CD14-positive monocyte (primary cell): Measurements from ENCODE around the gene RAC3. TPM values are rescaled to one million over a fixed set of nuclear protein-coding genes. Genes with fewer than 3 reads are reported as not detected.

Source experiments
- DNase-seq, 3 donors: peaks; one replicate each; pipeline ENCODE4 v3.0.0-alpha.2; 2011 to 2022
- H2AFZ ChIP-seq: 2 replicates; pipeline ENCODE4 v1.6.0; 2012; ENCODE audit warnings: mild to moderate bottlenecking, low read depth, low read length, inconsistent platforms; ENCODE audit not compliant: insufficient read depth, poor library complexity, severe bottlenecking
- H3K27ac ChIP-seq, 2 donors: 1 replicate in 1 of 2; 2 replicates in 1 of 2; pipeline ENCODE4 v1.5.1; 2012 to 2013; ENCODE audit warnings: low read length in 2 of 2, control low read depth in 1 of 2, inconsistent platforms in 1 of 2, low read depth in 1 of 2, mild to moderate bottlenecking in 1 of 2
- H3K27me3 ChIP-seq, 2 donors: one replicate each; pipeline versions ENCODE4 v1.6.0 to v1.6.1; 2011 to 2013; ENCODE audit warnings: low read length in 2 of 2; ENCODE audit not compliant: control insufficient read depth in 2 of 2, insufficient read depth in 2 of 2
- H3K36me3 ChIP-seq, 2 donors: replicated peaks in 1 of 2; 1 replicate in 1 of 2; 2 replicates in 1 of 2; pipeline versions ENCODE4 v1.5.1 to v1.6.1; 2012 to 2013; ENCODE audit warnings: low read length in 2 of 2, control low read depth in 1 of 2, inconsistent platforms in 1 of 2, mild to moderate bottlenecking in 1 of 2; ENCODE audit not compliant: insufficient read depth in 2 of 2, control insufficient read depth in 1 of 2
- H3K4me1 ChIP-seq, 2 donors: 1 replicate in 1 of 2; 2 replicates in 1 of 2; pipeline versions ENCODE4 v1.5.1 to v1.6.1; 2012 to 2013; ENCODE audit warnings: low read length in 2 of 2, control low read depth in 1 of 2, inconsistent platforms in 1 of 2, mild to moderate bottlenecking in 1 of 2, moderate library complexity in 1 of 2; ENCODE audit not compliant: insufficient read depth in 2 of 2, control insufficient read depth in 1 of 2
- H3K4me2 ChIP-seq: replicated peaks from 2 replicates; pipeline ENCODE3; 2012; ENCODE audit warnings: low read length, moderate library complexity, mild to moderate bottlenecking; ENCODE audit not compliant: poor library complexity, severe bottlenecking; ENCODE audit errors: extremely low read depth
- H3K4me3 ChIP-seq, 3 experiments: fragments of 200-600 bp in 1 of 3; sonication (generic) in 1 of 3; replicated peaks in 1 of 3; 1 replicate in 2 of 3; 2 replicates in 1 of 3; pipeline ENCODE4 v1.5.1; 2011 to 2013; ENCODE audit warnings: low read length in 3 of 3, mild to moderate bottlenecking in 3 of 3, control low read depth in 2 of 3, low read depth in 2 of 3, inconsistent platforms in 1 of 3, moderate library complexity in 1 of 3
- H3K79me2 ChIP-seq: 2 replicates; pipeline ENCODE4 v1.6.0; 2012; ENCODE audit warnings: mild to moderate bottlenecking, control low read depth, inconsistent platforms, low read length, moderate library complexity; ENCODE audit not compliant: insufficient read depth
- H3K9ac ChIP-seq: 2 replicates; pipeline ENCODE4 v1.6.0; 2017; ENCODE audit warnings: low read length, mild to moderate bottlenecking; ENCODE audit not compliant: insufficient read depth, poor library complexity, severe bottlenecking
- H3K9me3 ChIP-seq, 2 donors: replicated peaks in 1 of 2; 1 replicate in 1 of 2; 2 replicates in 1 of 2; pipeline versions ENCODE4 v1.5.1 to v1.6.1; 2012 to 2013; ENCODE audit warnings: low read length in 2 of 2, control low read depth in 1 of 2; ENCODE audit not compliant: control insufficient read depth in 1 of 2, insufficient read depth in 1 of 2
- H4K20me1 ChIP-seq: 2 replicates; pipeline ENCODE4 v1.6.0; 2012; ENCODE audit warnings: mild to moderate bottlenecking, low read length, control low read depth, moderate library complexity; ENCODE audit not compliant: insufficient read depth
- H3K27ac Mint-ChIP-seq, 7 donors: one replicate each; pipeline ENCODE4 v1.8.0; 2020; ENCODE audit warnings: mild to moderate bottlenecking in 7 of 7, mixed read lengths in 7 of 7, moderate library complexity in 6 of 7, inconsistent platforms in 2 of 7
- H3K27me3 Mint-ChIP-seq, 3 donors: one replicate each; pipeline ENCODE4 v1.8.0; 2021 to 2022; ENCODE audit warnings: low read depth in 3 of 3, mild to moderate bottlenecking in 3 of 3, mixed read lengths in 3 of 3, moderate library complexity in 3 of 3, inconsistent platforms in 1 of 3
- H3K36me3 Mint-ChIP-seq, 2 donors: one replicate each; pipeline ENCODE4 v1.8.0; 2020; ENCODE audit warnings: mixed read lengths in 2 of 2, inconsistent platforms in 1 of 2, mild to moderate bottlenecking in 1 of 2
- H3K4me1 Mint-ChIP-seq: one replicate; pipeline ENCODE4 v1.8.0; 2020; ENCODE audit warnings: mild to moderate bottlenecking, mixed read lengths
- H3K4me3 Mint-ChIP-seq, 2 donors: one replicate each; pipeline ENCODE4 v1.8.0; 2020; ENCODE audit warnings: mild to moderate bottlenecking in 2 of 2, mixed read lengths in 2 of 2, moderate library complexity in 1 of 2
- H3K9me3 Mint-ChIP-seq, 7 donors: one replicate each; pipeline ENCODE4 v1.8.0; 2020 to 2022; ENCODE audit warnings: mixed read lengths in 7 of 7, mild to moderate bottlenecking in 6 of 7, moderate library complexity in 6 of 7, inconsistent platforms in 2 of 7
- CTCF ChIP-seq: fragments of 200-600 bp; IDR thresholded peaks from one replicate; pipeline ENCODE4 v1.8.0; 2022; ENCODE audit warnings: antibody characterized with exemption, mild to moderate bottlenecking
- WGBS: methylation state at CpG from one replicate; pipeline ENCODE4 v1.1.5; 2013; ENCODE audit warnings: missing lambda C conversion rate; ENCODE audit not compliant: insufficient coverage; 5-methylcytosine and 5-hydroxymethylcytosine counted together
- intact Hi-C, 2 donors: fragments of 100-400 bp; cut with micrococcal nuclease; formaldehyde crosslinking; loops; one replicate each; pipeline versions ENCODE4 v1.15.0 to v1.15.1; 2023
- polyA plus RNA-seq, 3 donors: library from polyadenylated mRNA; depleted of rRNA in 1 of 3; unstranded in 2 of 3; stranded (reverse) in 1 of 3; fragments of 300-500 nt in 2 of 3; fragments of >200 nt in 1 of 3; fragmentation: Illumina TruSeq in 2 of 3; gene quantifications; 1 replicate in 2 of 3; 2 replicates in 1 of 3; pipeline ENCODE4 v1.2.3, GENCODE V29; 2012 to 2021

Gene RAC3
- polyA plus RNA-seq, 3 donors, result 1.8 TPM; not detected in 2

GRCh38 chr17:82048571-82048971 lies 17.1 kb downstream of the RAC3 start:
- Mint-ChIP-seq H3K36me3 (peaks cover 17 to 39% of the 10 kb centered on the region in 2 donors), H3K4me3 (no peak overlapping the region), H3K27me3 (no peaks in the 10 kb centered on the region), H3K4me1 (peaks cover 19% of the 10 kb centered on the region), H3K9me3 (no peaks in the 10 kb centered on the region), H3K27ac (no peak overlapping the region)
- DNase-seq, result no peak
- no peaks in the 10 kb centered on the region for H3K27me3 ChIP-seq
- 97% methylated on average over 16 of the region's 20 CpGs for WGBS
- peaks cover 19% of the 10 kb centered on the region for H3K79me2 ChIP-seq
- H3K4me3 ChIP-seq, result no peak overlapping the region
- peaks cover 20 to 28% of the 10 kb centered on the region in 2 donors for H3K4me1 ChIP-seq
- H4K20me1 ChIP-seq, result peaks cover 14% of the 10 kb centered on the region
- no peak overlapping the region for H3K27ac ChIP-seq
- H3K9me3 ChIP-seq, result no peaks in the 10 kb centered on the region
- no peak overlapping the region for H3K4me2 ChIP-seq
- intact Hi-C loops, result no loop called here
- H2AFZ ChIP-seq, result no peak overlapping the region
- H3K9ac ChIP-seq, result no peak overlapping the region
- TF ChIP-seq CTCF, result no peak
- peaks cover 23 to 32% of the 10 kb centered on the region in 2 donors for H3K36me3 ChIP-seq

- Histone ChIP-seq H3K79me2 (peaks cover 24% of the 10 kb centered on the region), H3K4me3 (no peak overlapping the region), H4K20me1 (peaks cover 19% of the 10 kb centered on the region), H3K9me3 (no peaks in the 10 kb centered on the region), H3K4me2 (no peak overlapping the region), H3K4me1 (peaks cover 20 to 29% of the 10 kb centered on the region in 2 donors), H2AFZ (no peak overlapping the region), H3K27ac (no peak overlapping the region), H3K9ac (no peak overlapping the region), H3K36me3 (peaks cover 28 to 37% of the 10 kb centered on the region in 2 donors), H3K27me3 (no peaks in the 10 kb centered on the region)
- Mint-ChIP-seq H3K9me3 (no peaks in the 10 kb centered on the region), H3K27me3 (no peaks in the 10 kb centered on the region), H3K4me3 (no peak overlapping the region), H3K4me1 (peaks cover 19% of the 10 kb centered on the region), H3K27ac (no peak overlapping the region), H3K36me3 (peaks cover 17 to 45% of the 10 kb centered on the region in 2 donors)
- intact Hi-C loops, result no loop called here
- no peak for TF ChIP-seq CTCF
- no peak for DNase-seq
- WGBS, result 95% methylated on average over 5 of the region's 8 CpGs
Measured at GRCh38 chr17:82049106-82049505, 17.6 kb downstream of the RAC3 start.
